ENCODE results near the gene ZBTB9.

Gene ZBTB9, protein sequence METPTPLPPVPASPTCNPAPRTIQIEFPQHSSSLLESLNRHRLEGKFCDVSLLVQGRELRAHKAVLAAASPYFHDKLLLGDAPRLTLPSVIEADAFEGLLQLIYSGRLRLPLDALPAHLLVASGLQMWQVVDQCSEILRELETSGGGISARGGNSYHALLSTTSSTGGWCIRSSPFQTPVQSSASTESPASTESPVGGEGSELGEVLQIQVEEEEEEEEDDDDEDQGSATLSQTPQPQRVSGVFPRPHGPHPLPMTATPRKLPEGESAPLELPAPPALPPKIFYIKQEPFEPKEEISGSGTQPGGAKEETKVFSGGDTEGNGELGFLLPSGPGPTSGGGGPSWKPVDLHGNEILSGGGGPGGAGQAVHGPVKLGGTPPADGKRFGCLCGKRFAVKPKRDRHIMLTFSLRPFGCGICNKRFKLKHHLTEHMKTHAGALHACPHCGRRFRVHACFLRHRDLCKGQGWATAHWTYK

DNA sequence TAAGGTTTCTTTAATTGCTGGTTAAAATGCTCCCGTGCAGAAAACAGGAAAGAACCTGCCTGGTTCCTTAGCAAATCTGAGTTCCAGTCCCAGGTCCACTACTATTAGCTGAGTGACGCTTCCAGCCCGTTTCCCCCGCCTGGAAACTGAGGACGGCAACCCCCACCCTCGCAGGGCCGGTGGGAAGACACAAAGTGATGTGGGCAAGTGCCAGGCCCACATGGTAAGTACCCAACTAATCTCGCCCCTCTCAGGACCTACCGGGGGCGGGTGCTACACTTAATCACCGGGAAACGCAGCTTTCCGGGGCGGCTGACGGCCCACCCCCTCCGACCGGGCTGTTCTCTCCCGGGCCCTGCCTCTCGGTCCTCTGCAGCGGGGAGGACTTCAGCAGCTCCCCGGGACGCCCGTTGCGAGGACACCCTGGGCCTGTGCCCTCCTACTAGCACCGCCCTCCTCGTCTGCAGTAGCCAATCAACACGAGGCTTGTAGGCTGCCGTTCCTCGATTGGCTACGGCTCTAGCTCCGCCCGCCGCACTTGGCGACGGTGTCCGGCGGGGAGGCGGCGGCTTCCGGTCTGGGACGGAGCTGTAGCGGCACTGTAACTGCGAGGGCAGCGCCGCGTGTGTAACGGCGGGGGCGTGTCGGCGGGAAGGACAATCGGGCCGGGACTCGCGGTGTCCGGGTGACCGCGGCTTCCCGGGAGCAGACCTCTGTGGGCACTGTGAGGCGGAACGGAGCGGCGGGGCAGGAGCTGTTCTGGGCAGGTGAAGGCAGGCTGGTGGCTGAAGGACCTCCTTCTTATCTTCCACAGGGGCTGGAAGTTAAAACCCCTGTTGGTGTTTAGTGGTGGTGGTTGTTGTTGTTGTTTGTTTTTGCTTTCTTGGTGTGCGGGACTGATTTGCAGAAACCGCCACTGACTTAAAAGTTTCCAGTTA is at the start of gene ZBTB9:
ZBTB9 (plus strand) TSS at position 568 of the 938 bp plus-strand sequence. CDS start 525 bp downstream, outside the sequence.
- peak; percentile 97 for DNase-seq (ENCODE audit: low read depth)
- TF ChIP-seq, protein P1, sequence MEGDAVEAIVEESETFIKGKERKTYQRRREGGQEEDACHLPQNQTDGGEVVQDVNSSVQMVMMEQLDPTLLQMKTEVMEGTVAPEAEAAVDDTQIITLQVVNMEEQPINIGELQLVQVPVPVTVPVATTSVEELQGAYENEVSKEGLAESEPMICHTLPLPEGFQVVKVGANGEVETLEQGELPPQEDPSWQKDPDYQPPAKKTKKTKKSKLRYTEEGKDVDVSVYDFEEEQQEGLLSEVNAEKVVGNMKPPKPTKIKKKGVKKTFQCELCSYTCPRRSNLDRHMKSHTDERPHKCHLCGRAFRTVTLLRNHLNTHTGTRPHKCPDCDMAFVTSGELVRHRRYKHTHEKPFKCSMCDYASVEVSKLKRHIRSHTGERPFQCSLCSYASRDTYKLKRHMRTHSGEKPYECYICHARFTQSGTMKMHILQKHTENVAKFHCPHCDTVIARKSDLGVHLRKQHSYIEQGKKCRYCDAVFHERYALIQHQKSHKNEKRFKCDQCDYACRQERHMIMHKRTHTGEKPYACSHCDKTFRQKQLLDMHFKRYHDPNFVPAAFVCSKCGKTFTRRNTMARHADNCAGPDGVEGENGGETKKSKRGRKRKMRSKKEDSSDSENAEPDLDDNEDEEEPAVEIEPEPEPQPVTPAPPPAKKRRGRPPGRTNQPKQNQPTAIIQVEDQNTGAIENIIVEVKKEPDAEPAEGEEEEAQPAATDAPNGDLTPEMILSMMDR (conservative IDR thresholded peaks at IDR 0.05; ENCODE audit: low read depth, low read length), result no peak

DNA sequence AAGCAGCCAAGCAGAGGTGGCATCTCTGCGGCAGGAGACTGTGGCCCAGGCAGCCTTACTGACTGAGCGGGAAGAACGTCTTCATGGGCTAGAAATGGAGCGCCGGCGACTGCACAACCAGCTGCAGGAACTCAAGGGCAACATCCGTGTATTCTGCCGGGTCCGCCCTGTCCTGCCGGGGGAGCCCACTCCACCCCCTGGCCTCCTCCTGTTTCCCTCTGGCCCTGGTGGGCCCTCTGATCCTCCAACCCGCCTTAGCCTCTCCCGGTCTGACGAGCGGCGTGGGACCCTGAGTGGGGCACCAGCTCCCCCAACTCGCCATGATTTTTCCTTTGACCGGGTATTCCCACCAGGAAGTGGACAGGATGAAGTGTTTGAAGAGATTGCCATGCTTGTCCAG is 49.5 kb upstream of the ZBTB9 start:
- no peak for DNase-seq (ENCODE audit: low read depth)
- TF ChIP-seq, protein P1 (conservative IDR thresholded peaks at IDR 0.05; ENCODE audit: low read depth, low read length), result no peak
- H3K4me3 ChIP-seq (ENCODE audit: low read depth, low read length), result no peak overlapping the region

More for the DNA sequence above, at the start of gene ZBTB9:
- peak within 1 kb of the TSS; percentile 93 for H3K4me3 ChIP-seq (ENCODE audit: low read depth, low read length)

DNA sequence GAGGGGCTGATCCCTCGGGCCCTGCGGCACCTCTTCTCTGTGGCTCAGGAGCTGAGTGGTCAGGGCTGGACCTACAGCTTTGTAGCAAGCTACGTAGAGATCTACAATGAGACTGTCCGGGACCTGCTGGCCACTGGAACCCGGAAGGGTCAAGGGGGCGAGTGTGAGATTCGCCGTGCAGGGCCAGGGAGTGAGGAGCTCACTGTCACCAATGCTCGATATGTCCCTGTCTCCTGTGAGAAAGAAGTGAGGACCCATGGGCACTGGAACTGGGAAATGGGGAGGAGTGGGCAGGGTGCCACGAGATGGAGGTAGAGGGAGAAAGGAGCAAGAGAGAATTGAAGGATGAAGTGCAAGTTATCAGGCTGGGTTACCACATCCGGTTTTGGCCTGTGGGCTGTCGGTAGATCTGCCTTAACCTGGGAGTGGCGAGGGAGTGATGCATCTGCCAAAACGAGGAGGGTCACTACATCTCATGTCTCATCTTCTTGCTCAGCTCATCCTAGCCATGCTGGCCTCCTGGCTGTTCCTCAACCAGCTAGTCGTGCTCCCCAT is 48.9 kb upstream of the ZBTB9 start:
- no peak overlapping the region for H3K4me3 ChIP-seq (ENCODE audit: low read depth, low read length)
- TF ChIP-seq, protein P1 (conservative IDR thresholded peaks at IDR 0.05; ENCODE audit: low read depth, low read length), result no peak
- DNase-seq (ENCODE audit: low read depth), result no peak

DNA sequence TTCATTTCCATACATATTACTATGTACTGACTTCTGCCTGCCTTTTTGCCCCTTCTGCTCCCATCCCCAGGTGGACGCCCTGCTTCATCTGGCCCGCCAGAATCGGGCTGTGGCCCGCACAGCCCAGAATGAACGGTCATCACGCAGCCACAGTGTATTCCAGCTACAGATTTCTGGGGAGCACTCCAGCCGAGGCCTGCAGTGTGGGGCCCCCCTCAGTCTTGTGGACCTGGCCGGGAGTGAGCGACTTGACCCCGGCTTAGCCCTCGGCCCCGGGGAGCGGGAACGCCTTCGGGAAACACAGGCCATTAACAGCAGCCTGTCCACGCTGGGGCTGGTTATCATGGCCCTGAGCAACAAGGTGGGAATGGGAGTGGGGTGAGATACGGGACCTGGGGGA is 48.2 kb upstream of the ZBTB9 start:
- no peak overlapping the region for H3K4me3 ChIP-seq (ENCODE audit: low read depth, low read length)
- DNase-seq (ENCODE audit: low read depth), result no peak
- TF ChIP-seq, protein P1 (conservative IDR thresholded peaks at IDR 0.05; ENCODE audit: low read depth, low read length), result no peak

DNA sequence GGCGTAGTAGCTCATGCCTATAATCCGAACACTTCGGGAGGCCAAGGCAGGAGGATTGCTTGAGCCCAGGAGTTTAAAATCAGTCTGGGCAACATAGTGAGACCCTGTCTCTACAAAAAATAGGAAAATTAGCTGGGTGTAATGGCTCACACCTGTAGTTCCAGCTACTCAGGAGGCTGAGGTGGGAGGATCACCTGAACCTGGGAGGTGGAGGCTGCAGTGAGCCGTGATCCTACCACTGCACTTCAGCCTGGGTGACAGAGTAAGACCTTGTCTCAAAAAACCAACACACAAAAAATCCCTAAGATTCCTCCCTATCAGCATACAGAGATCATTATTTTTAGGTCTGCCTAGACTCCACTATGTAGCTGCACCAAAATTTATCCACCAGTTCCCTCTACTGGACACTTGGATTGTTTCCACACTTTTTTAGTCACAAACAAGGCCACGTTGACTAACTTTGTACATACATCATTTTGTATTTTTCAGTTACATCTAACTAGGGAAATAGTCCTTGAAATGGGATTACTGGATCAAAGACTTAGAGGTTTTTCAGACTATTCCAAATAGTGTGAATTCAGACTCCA is 47.2 kb upstream of the ZBTB9 start:
- peak; percentile 86 for DNase-seq (ENCODE audit: low read depth)
- no peak overlapping the region for H3K4me3 ChIP-seq (ENCODE audit: low read depth, low read length)
- TF ChIP-seq, protein P1 (conservative IDR thresholded peaks at IDR 0.05; ENCODE audit: low read depth, low read length), result peak; percentile 57

DNA sequence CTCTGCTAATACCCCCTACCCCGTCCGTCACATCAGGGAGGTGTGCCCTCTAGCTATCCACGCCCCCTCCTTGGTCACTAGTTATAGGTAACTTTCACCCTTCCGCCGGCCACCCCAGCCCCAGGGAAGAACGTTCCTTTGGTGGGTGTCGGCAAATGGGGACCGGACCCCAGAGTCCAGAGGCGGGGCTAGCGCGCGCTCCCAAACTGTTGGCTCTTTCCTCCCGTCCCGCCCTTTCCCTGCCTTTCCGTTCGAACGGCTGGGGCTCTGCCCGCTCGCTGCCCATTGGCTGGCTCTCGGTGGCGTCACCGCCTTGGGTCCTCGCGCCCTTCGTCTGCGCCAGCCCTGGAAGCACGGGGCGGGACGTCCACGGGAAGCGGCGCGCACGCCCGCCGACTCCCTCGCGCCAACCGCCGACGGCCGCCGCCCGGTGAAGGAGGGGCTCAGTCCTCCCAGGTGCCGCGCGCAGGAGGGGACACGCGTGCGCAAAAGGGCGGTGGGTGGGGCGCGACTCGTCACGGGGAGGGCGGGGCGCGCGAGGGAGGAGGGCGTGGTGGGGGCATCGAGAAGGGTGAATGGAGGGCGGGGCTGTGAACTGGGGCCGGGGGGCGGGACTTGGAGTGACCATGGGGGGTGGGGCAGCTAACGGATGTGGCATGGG is 44.2 kb upstream of the ZBTB9 start:
- TF ChIP-seq, protein P1 (conservative IDR thresholded peaks at IDR 0.05; ENCODE audit: low read depth, low read length), result no peak
- peak overlapping the region; percentile 81 for H3K4me3 ChIP-seq (ENCODE audit: low read depth, low read length)
- peak; percentile 99 for DNase-seq (ENCODE audit: low read depth)

Measured in choroid plexus epithelial cell (primary cell).